Measurements from ENCODE around the gene DNAJC12. TPM values are rescaled to one million over a fixed set of nuclear protein-coding genes. Genes with fewer than 3 reads are reported as not detected.
"Not testable (repeated sequence)": the region's sequence is repeated elsewhere in the genome, so short reads cannot be mapped to it uniquely, and the experiment has no call there.

The DNAJC12 gene
- total RNA-seq, 5 donors from 2014 or later (not counting 1 experiment from before 2014, with no cell fraction given): 0.20 to 0.28 TPM; not detected in 3

- not testable (repeated sequence) for H3K4me3 ChIP-seq (ENCODE audit: control insufficient read depth in 1 of 2, extremely low read depth in 1 of 2, low read length in 1 of 2); H3K27me3 ChIP-seq (replicated peaks in 1 of 2; ENCODE audit: control insufficient read depth in 2 of 2, extremely low read depth in 1 of 2, insufficient read depth in 2 of 2, low read length in 1 of 2); H3K36me3 ChIP-seq (ENCODE audit: control insufficient read depth in 2 of 2, extremely low read depth in 1 of 2, insufficient read depth in 1 of 2, low read length in 1 of 2); H3K4me1 ChIP-seq (ENCODE audit: control insufficient read depth in 1 of 2, extremely low read depth in 1 of 2, insufficient read depth in 2 of 2, low read length in 2 of 2); ATAC-seq (replicated peaks in 1 of 4); H3K9me3 ChIP-seq; DNase-seq; H3K27ac ChIP-seq (ENCODE audit: low read length); H3K9me3 Mint-ChIP-seq; H3K27me3 Mint-ChIP-seq; H3K4me3 Mint-ChIP-seq; H3K4me1 Mint-ChIP-seq; H3K27ac Mint-ChIP-seq; H3K36me3 Mint-ChIP-seq
- POLR2A ChIA-PET: interaction anchor here (0.6 to 0.7 kb wide), 3 partner anchors 17 to 454 kb away, joined by 3 to 8 read pairs (median 6); partner anchors contain the start of gene HNRNPH3 (in 1 of the 2)
- 97% methylated on average over 8 of the region's 11 CpGs for WGBS (ENCODE audit: insufficient coverage)
- CTCF ChIA-PET: interaction anchor here (0.6 to 0.7 kb wide), 2 partner anchors 20 to 21 kb away, joined by 3 read pairs; no protein-coding TSS in a partner anchor
Measured at GRCh38 chr10:67877421-67877820, 39.4 kb upstream of the DNAJC12 start.

DNA sequence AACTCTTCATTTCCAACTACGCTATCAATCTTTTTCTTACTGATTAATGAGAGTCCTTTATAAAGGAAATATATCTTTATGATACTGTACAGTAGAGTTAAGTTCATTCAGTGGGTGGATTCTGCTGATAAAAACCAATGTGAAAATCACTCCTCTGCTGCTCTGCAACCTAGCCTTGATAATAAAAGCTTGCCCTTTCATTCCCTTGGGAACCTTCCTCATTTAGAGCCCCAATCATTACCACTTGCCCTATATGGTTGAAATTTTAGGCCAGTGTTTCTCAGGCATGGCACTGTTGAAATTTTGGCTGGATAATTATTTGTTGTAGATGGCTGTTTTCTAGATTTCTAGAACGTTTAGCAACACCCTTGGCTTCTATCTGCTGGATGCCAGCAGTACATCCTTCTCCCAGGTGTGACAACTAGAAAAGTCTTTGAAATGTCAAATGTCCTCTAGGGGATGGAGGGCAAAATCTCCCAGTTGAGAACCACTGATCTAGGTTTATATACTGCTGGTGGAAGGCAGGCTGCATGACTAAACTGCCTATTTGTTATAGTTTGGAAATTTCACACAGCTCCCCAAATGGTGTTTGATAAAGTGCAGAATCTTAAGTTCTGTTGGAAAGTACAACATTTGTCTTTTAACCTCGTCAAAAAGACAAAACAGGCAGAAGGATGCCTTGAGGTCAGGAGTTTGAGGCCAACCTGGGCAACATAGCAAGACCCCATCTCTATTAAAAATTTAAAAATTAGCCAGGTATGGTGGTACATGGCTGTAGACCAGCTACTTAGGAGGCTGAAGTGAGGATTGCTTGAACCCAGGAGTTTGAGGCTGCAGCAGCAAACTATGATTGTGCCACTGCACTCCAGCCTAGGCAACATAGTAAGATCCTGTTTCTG lies 37.6 kb upstream of the DNAJC12 start:
- ChIA-PET CTCF (no interaction called here), POLR2A (interaction anchor here in 1 of 2 donors (0.6 kb wide), 1 partner anchor 41 kb away, joined by 3 read pairs; no protein-coding TSS in a partner anchor)
- no peaks in the 10 kb centered on the region for H3K27me3 Mint-ChIP-seq
- no peak for DNase-seq
- Histone ChIP-seq H3K4me1 (ENCODE audit: control insufficient read depth in 1 of 2, extremely low read depth in 1 of 2, insufficient read depth in 2 of 2, low read length in 2 of 2) (no peaks in the 10 kb centered on the region), H3K9me3 (no peaks in the 10 kb centered on the region), H3K4me3 (ENCODE audit: control insufficient read depth in 1 of 2, extremely low read depth in 1 of 2, low read length in 1 of 2) (no peak overlapping the region), H3K27me3 (replicated peaks in 1 of 2; ENCODE audit: control insufficient read depth in 2 of 2, extremely low read depth in 1 of 2, insufficient read depth in 2 of 2, low read length in 1 of 2) (no peaks in the 10 kb centered on the region), H3K27ac (ENCODE audit: low read length) (no peak overlapping the region), H3K36me3 (ENCODE audit: control insufficient read depth in 2 of 2, extremely low read depth in 1 of 2, insufficient read depth in 1 of 2, low read length in 1 of 2) (no peaks in the 10 kb centered on the region)
- no peaks in the 10 kb centered on the region for H3K4me1 Mint-ChIP-seq
- no peaks in the 10 kb centered on the region for H3K9me3 Mint-ChIP-seq
- no peak overlapping the region for H3K27ac Mint-ChIP-seq
- ATAC-seq (replicated peaks in 1 of 4): no peak
- 33% methylated on average over 1 of the region's 3 CpGs for WGBS (ENCODE audit: insufficient coverage)
- no peaks in the 10 kb centered on the region for H3K36me3 Mint-ChIP-seq
- no peak overlapping the region for H3K4me3 Mint-ChIP-seq

- Histone ChIP-seq H3K36me3 (ENCODE audit: control insufficient read depth in 2 of 2, extremely low read depth in 1 of 2, insufficient read depth in 1 of 2, low read length in 1 of 2) (no peaks in the 10 kb centered on the region), H3K27me3 (replicated peaks in 1 of 2; ENCODE audit: control insufficient read depth in 2 of 2, extremely low read depth in 1 of 2, insufficient read depth in 2 of 2, low read length in 1 of 2) (no peaks in the 10 kb centered on the region), H3K27ac (ENCODE audit: low read length) (no peak overlapping the region), H3K9me3 (no peaks in the 10 kb centered on the region), H3K4me1 (ENCODE audit: control insufficient read depth in 1 of 2, extremely low read depth in 1 of 2, insufficient read depth in 2 of 2, low read length in 2 of 2) (no peaks in the 10 kb centered on the region), H3K4me3 (ENCODE audit: control insufficient read depth in 1 of 2, extremely low read depth in 1 of 2, low read length in 1 of 2) (no peak overlapping the region)
- Mint-ChIP-seq H3K27me3 (no peaks in the 10 kb centered on the region), H3K9me3 (no peaks in the 10 kb centered on the region), H3K4me1 (no peaks in the 10 kb centered on the region), H3K27ac (no peak overlapping the region), H3K4me3 (no peak overlapping the region), H3K36me3 (no peaks in the 10 kb centered on the region)
- DNase-seq: no peak
- CTCF ChIA-PET: interaction anchor here in 1 of 2 donors (1.1 kb wide), 1 partner anchor 288 kb away, joined by 5 read pairs; no protein-coding TSS in a partner anchor
- POLR2A ChIA-PET: no interaction called here
- no peak for ATAC-seq (replicated peaks in 1 of 4)
- WGBS (ENCODE audit: insufficient coverage): 100% methylated on average over 1 of the region's 6 CpGs
Measured at GRCh38 chr10:67869996-67870395, 32.0 kb upstream of the DNAJC12 start.

DNA sequence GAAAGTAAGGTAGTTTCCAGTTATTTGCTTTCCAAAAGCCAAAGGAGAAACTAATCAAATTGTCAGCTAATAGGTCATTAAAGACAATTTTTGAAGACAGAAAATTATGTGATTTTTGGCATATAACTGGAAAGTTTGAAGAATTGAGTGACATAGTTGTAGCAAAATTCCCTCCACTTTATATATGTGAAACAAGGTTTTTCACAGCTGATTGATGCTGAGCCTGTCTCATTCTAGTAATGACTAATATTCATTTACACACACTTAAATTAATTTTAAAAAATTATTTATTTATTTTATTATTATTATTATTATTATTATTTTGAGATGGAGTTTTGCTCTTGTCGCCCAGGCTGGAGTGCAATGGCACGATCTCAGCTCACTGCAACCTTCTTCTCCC lies 30.1 kb upstream of the DNAJC12 start:
- Mint-ChIP-seq H3K36me3 (no peaks in the 10 kb centered on the region), H3K4me1 (no peaks in the 10 kb centered on the region), H3K27ac (no peak overlapping the region), H3K9me3 (no peaks in the 10 kb centered on the region), H3K27me3 (no peaks in the 10 kb centered on the region), H3K4me3 (no peak overlapping the region)
- H3K27me3 ChIP-seq (replicated peaks in 1 of 2; ENCODE audit: control insufficient read depth in 2 of 2, extremely low read depth in 1 of 2, insufficient read depth in 2 of 2, low read length in 1 of 2): no peaks in the 10 kb centered on the region
- no peaks in the 10 kb centered on the region for H3K4me1 ChIP-seq (ENCODE audit: control insufficient read depth in 1 of 2, extremely low read depth in 1 of 2, insufficient read depth in 2 of 2, low read length in 2 of 2)
- POLR2A ChIA-PET: interaction anchor here (0.6 to 0.7 kb wide), 5 partner anchors 13 to 952 kb away, joined by 3 to 6 read pairs (median 3); no protein-coding TSS in a partner anchor
- ATAC-seq (replicated peaks in 1 of 4) (no peak), DNase-seq (no peak)
- CTCF ChIA-PET: interaction anchor here in 1 of 2 donors (0.6 to 0.7 kb wide), 4 partner anchors 159 to 432 kb away, joined by 3 to 4 read pairs (median 3); no protein-coding TSS in a partner anchor
- H3K27ac ChIP-seq (ENCODE audit: low read length): no peak overlapping the region
- WGBS (ENCODE audit: insufficient coverage): 100% methylated on average over 1 of the region's 2 CpGs
- no peaks in the 10 kb centered on the region for H3K36me3 ChIP-seq (ENCODE audit: control insufficient read depth in 2 of 2, extremely low read depth in 1 of 2, insufficient read depth in 1 of 2, low read length in 1 of 2)
- no peak overlapping the region for H3K4me3 ChIP-seq (ENCODE audit: control insufficient read depth in 1 of 2, extremely low read depth in 1 of 2, low read length in 1 of 2)
- H3K9me3 ChIP-seq: no peaks in the 10 kb centered on the region

GRCh38 chr10:67864607-67865371 lies 26.8 kb upstream of the DNAJC12 start:
- ChIA-PET POLR2A (interaction anchor here in 1 of 2 donors (0.6 kb wide), 1 partner anchor 21 kb away, joined by 4 read pairs; no protein-coding TSS in a partner anchor), CTCF (interaction anchor here (0.6 to 1.5 kb wide), 2 partner anchors 9 to 437 kb away, joined by 3 read pairs; no protein-coding TSS in a partner anchor)
- Histone ChIP-seq H3K9me3 (no peaks in the 10 kb centered on the region), H3K4me1 (ENCODE audit: control insufficient read depth in 1 of 2, extremely low read depth in 1 of 2, insufficient read depth in 2 of 2, low read length in 2 of 2) (no peaks in the 10 kb centered on the region), H3K36me3 (ENCODE audit: control insufficient read depth in 2 of 2, extremely low read depth in 1 of 2, insufficient read depth in 1 of 2, low read length in 1 of 2) (no peaks in the 10 kb centered on the region), H3K27ac (ENCODE audit: low read length) (no peak overlapping the region), H3K27me3 (replicated peaks in 1 of 2; ENCODE audit: control insufficient read depth in 2 of 2, extremely low read depth in 1 of 2, insufficient read depth in 2 of 2, low read length in 1 of 2) (no peaks in the 10 kb centered on the region), H3K4me3 (ENCODE audit: control insufficient read depth in 1 of 2, extremely low read depth in 1 of 2, low read length in 1 of 2) (no peak overlapping the region)
- H3K27ac Mint-ChIP-seq: no peak overlapping the region
- H3K4me1 Mint-ChIP-seq: no peaks in the 10 kb centered on the region
- H3K27me3 Mint-ChIP-seq: no peaks in the 10 kb centered on the region
- H3K9me3 Mint-ChIP-seq: no peaks in the 10 kb centered on the region
- H3K36me3 Mint-ChIP-seq: no peaks in the 10 kb centered on the region
- H3K4me3 Mint-ChIP-seq: no peak overlapping the region
- ATAC-seq (replicated peaks in 1 of 4) (no peak), DNase-seq (no peak)
- 100% methylated on average over 2 of the region's 10 CpGs for WGBS (ENCODE audit: insufficient coverage)

GRCh38 chr10:67863094-67863493 lies 25.1 kb upstream of the DNAJC12 start:
- ChIA-PET POLR2A (no interaction called here), CTCF (interaction anchor here in 1 of 2 donors (0.5 kb wide), 1 partner anchor 38 kb away, joined by 3 read pairs; no protein-coding TSS in a partner anchor)
- Histone ChIP-seq H3K36me3 (ENCODE audit: control insufficient read depth in 2 of 2, extremely low read depth in 1 of 2, insufficient read depth in 1 of 2, low read length in 1 of 2) (no peaks in the 10 kb centered on the region), H3K27me3 (replicated peaks in 1 of 2; ENCODE audit: control insufficient read depth in 2 of 2, extremely low read depth in 1 of 2, insufficient read depth in 2 of 2, low read length in 1 of 2) (no peaks in the 10 kb centered on the region), H3K4me3 (ENCODE audit: control insufficient read depth in 1 of 2, extremely low read depth in 1 of 2, low read length in 1 of 2) (no peak overlapping the region), H3K27ac (ENCODE audit: low read length) (no peak overlapping the region), H3K4me1 (ENCODE audit: control insufficient read depth in 1 of 2, extremely low read depth in 1 of 2, insufficient read depth in 2 of 2, low read length in 2 of 2) (no peaks in the 10 kb centered on the region), H3K9me3 (no peaks in the 10 kb centered on the region)
- no peak overlapping the region for H3K4me3 Mint-ChIP-seq
- H3K27me3 Mint-ChIP-seq: no peaks in the 10 kb centered on the region
- DNase-seq (no peak), ATAC-seq (replicated peaks in 1 of 4) (no peak)
- 89% methylated on average over 1 of the region's 2 CpGs for WGBS (ENCODE audit: insufficient coverage)
- no peaks in the 10 kb centered on the region for H3K4me1 Mint-ChIP-seq
- no peaks in the 10 kb centered on the region for H3K36me3 Mint-ChIP-seq
- H3K9me3 Mint-ChIP-seq: no peaks in the 10 kb centered on the region
- H3K27ac Mint-ChIP-seq: no peak overlapping the region
